Measurements from ENCODE around the gene CACNB2.

GRCh38 chr10:18345308-18345707 lies 205.1 kb downstream of the CACNB2 start:
- TF ChIP-seq CTCF (conservative IDR thresholded peaks at IDR 0.05 in 1 of 2, IDR thresholded peaks at IDR 0.05 in 1 of 2; ENCODE audit: extremely low read depth in 1 of 2, insufficient read depth in 1 of 2, low read depth in 1 of 2, low read length in 2 of 2) (no peak), EZH2 (IDR thresholded peaks at IDR 0.05; ENCODE audit: borderline replicate concordance, low read length) (no peak)
